Germinal center (tissue), 1 donor: ENCODE measurements around the gene ZNF316.

Experiments
- DNase-seq: peaks from one replicate; pipeline ENCODE4 v3.0.0; 2012; ENCODE audit warnings: mixed read lengths, low spot score

Gene ZNF316

DNA sequence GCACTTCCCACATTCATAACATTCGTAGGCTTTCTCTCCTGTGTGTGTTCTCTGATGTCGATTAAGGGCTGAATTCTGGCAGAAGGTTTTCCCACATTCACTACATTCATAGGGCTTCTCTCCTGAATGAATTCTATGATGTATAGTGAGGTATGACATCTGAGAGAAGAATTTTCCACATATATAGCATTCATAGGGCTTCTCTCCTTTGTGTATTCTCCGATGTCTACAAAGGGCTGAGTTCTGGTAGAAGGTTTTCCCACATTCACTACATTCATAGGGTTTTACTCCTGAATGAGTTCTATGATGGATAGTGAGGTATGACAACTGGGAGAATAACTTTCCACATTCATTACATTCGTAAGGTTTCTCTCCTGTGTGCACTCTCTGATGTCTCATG is 54.0 kb downstream of the ZNF316 start:
- no peak for DNase-seq

DNA sequence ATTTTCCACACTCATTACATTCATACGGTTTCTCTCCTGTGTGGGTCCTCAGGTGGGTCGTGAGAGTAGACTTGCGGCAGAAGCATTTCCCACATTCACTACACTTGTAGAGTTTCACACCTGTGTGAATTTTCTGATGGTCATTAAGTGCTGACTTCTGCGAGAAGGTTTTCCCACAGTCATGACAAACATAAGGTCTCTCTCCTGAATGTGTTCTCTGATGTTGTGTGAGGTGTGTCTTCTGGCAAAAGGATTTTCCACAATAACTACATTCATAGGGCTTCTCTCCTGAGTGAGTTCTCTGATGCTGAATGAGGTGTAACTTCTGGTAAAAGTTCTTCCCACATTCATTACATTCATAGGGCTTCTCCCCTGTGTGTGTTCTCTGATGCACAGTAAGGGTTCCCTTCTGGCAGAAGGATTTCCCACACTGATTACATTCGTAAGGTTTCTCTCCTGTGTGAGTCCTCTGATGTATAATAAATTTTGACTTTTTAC is 54.5 kb downstream of the ZNF316 start:
- no peak for DNase-seq

DNA sequence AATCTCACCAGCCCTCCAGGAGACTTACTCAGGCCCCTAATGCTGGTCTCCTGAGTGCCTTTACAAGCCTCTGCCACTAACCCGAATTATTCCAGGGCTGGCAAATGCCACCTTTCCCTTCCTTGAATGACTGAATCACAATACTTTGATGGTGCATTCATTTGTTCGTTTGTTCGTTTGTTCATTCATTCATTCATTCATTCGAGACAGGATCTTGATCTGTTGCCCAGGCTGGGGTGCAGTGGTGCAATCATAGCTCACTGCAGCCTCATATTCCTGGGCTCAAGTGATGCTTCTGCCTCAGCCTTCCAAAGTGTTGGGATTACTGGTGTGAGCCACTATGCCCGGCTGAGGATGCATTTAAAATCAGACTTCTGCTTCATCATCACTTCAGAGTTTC is 63.7 kb downstream of the ZNF316 start:
- no peak for DNase-seq

DNA sequence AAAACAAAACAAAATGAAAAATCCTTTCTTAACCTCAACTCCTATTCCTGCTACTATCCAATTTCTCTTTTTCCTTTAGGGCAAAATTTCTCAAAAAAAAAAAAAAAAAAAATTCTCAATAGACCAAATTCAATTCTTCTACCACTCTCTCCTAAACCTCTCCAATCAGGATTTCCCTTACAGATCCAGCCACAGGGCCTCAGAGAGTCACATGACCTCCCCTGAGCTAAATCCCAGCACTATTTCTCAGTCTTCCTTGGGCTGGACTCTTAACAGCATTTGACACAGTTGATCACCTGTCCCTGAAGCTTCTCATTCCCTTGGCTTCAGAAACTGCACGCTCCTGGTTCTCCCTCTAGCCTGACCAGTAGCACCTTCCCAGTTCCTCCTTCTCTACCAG is 64.7 kb downstream of the ZNF316 start:
- DNase-seq, result no peak
